Measurements from ENCODE around the gene COX10.

COX10 gene

GRCh38 chr17:14245002-14245401 is 175.7 kb downstream of the COX10 start:
- Histone ChIP-seq H3K4me3 (no peak overlapping the region), H3K27me3 (no peaks in the 10 kb centered on the region), H4K20me1 (no peaks in the 10 kb centered on the region), H3K36me3 (no peaks in the 10 kb centered on the region), H3K4me1 (no peaks in the 10 kb centered on the region), H3K9me3 (no peaks in the 10 kb centered on the region), H3K4me2 (no peak overlapping the region), H3K27ac (no peak overlapping the region), H3K9ac (no peak overlapping the region)
- no peak for TF ChIP-seq Cebpa-rat (IDR thresholded peaks at IDR 0.05)

DNA sequence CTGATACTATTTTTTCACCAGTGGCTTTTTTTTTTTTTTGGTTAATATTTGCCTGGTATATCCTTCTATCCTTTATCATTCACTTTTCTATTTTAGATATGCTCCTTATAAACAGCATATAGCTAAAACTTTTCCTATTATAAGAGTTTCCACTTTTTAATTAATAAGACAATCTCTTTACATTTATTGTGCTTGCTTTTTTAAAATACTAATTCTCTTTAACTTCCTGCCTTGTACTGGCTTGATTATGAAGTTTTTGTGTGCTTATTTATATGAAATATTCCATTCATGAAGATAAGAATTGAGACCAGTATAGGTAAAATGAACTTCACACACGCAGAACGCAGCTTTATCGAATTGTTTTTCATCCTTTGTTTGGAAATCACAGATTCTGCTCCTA is 176.3 kb downstream of the COX10 start:
- H3K9ac ChIP-seq, result no peak overlapping the region
- H4K20me1 ChIP-seq, result no peaks in the 10 kb centered on the region
- no peak overlapping the region for H3K4me3 ChIP-seq
- no peak overlapping the region for H3K27ac ChIP-seq
- no peaks in the 10 kb centered on the region for H3K27me3 ChIP-seq
- no peak overlapping the region for H3K4me2 ChIP-seq
- no peaks in the 10 kb centered on the region for H3K36me3 ChIP-seq
- no peaks in the 10 kb centered on the region for H3K9me3 ChIP-seq
- TF ChIP-seq Cebpa-rat (IDR thresholded peaks at IDR 0.05), result no peak
- no peaks in the 10 kb centered on the region for H3K4me1 ChIP-seq

All from BLaER1 (cell line).